Body of pancreas (tissue), 4 donors: Measurements from ENCODE around the gene BBOF1. TPM values are rescaled to one million over a fixed set of nuclear protein-coding genes. Genes with fewer than 3 reads are reported as not detected.

Source experiments
- ATAC-seq: fragments of 150-250 bp; one replicate; pipeline ENCODE4 v1.9.1; 2016
- DNase-seq, 4 donors: peaks; one replicate each; pipeline ENCODE4 v3.0.0-alpha.2; 2019
- H3K27ac ChIP-seq, 4 donors: fragments of 200-600 bp; sonication (generic); 1 replicate in 3 of 4; 2 replicates in 1 of 4; pipeline versions ENCODE4 v1.5.1 to v1.6.1; 2016 to 2019; ENCODE audit warnings: mild to moderate bottlenecking in 1 of 4, mixed read lengths in 1 of 4, moderate library complexity in 1 of 4
- H3K27me3 ChIP-seq, 2 donors: fragments of 200-600 bp; sonication (generic); one replicate each; pipeline ENCODE4 v1.6.0; 2016; ENCODE audit warnings: mild to moderate bottlenecking in 1 of 2
- H3K36me3 ChIP-seq, 2 donors: fragments of 200-600 bp; sonication (generic); replicated peaks in 1 of 2; 2 replicates each; pipeline ENCODE4 v1.5.1; 2016; ENCODE audit warnings: low read depth in 2 of 2; ENCODE audit not compliant: insufficient read depth in 1 of 2
- H3K4me1 ChIP-seq: fragments of 200-600 bp; sonication (generic); one replicate; pipeline ENCODE4 v1.6.0; 2016
- H3K4me3 ChIP-seq, 2 donors: fragments of 200-600 bp; sonication (generic); 1 replicate in 1 of 2; 2 replicates in 1 of 2; pipeline ENCODE4 v1.5.1; 2016 to 2019
- H3K9me3 ChIP-seq, 3 donors: fragments of 200-600 bp; sonication (generic); 1 replicate in 2 of 3; 2 replicates in 1 of 3; pipeline ENCODE4 v1.5.1; 2016
- CTCF ChIP-seq, 7 experiments: fragments of 450-650 bp in 4 of 7; fragments of 200-600 bp in 3 of 7; sonication (generic) in 3 of 7; IDR thresholded peaks; one replicate each; pipeline ENCODE4 v1.5.1; 2016 to 2019; ENCODE audit warnings: antibody characterized with exemption in 7 of 7
- POLR2A ChIP-seq, 3 donors: fragments of 450-650 bp; IDR thresholded peaks; one replicate each; pipeline ENCODE4 v1.6.1; 2016; ENCODE audit warnings: antibody characterized with exemption in 3 of 3, mild to moderate bottlenecking in 2 of 3
- WGBS, 2 donors: methylation state at CpG; one replicate each; pipeline ENCODE4 v1.1.5; 2017; 5-methylcytosine and 5-hydroxymethylcytosine counted together
- intact Hi-C: fragments of 100-400 bp; cut with DNase I; formaldehyde crosslinking; loops from one replicate; pipeline ENCODE4 v1.15.1; 2023
- total RNA-seq, 2 donors: library from RNA; depleted of rRNA; stranded (reverse); fragments of >200 nt; gene quantifications; one replicate each; pipeline ENCODE4 v1.1.0, GENCODE V29; 2016

Gene BBOF1
- total RNA-seq, 2 donors from 2014 or later: 1.6 to 2.9 TPM

- Histone ChIP-seq H3K4me3 (no peak overlapping the region), H3K27ac (no peak overlapping the region), H3K27me3 (no peaks in the 10 kb centered on the region), H3K36me3 (no peaks in the 10 kb centered on the region), H3K4me1 (peaks cover 6% of the 10 kb centered on the region), H3K9me3 (no peaks in the 10 kb centered on the region)
- DNase-seq (peak in 2 of 4 donors; percentile 25 to 27), ATAC-seq (no peak)
- WGBS, 2 donors: 22 to 36% methylated on average over 1 of the region's 1 CpG
- intact Hi-C loops: no loop called here
- TF ChIP-seq POLR2A (IDR thresholded peaks at IDR 0.05) (no peak), CTCF (IDR thresholded peaks at IDR 0.05) (no peak)
These were observed 4.8 kb upstream of the BBOF1 start for GRCh38 chr14:74014299-74014698.

DNA sequence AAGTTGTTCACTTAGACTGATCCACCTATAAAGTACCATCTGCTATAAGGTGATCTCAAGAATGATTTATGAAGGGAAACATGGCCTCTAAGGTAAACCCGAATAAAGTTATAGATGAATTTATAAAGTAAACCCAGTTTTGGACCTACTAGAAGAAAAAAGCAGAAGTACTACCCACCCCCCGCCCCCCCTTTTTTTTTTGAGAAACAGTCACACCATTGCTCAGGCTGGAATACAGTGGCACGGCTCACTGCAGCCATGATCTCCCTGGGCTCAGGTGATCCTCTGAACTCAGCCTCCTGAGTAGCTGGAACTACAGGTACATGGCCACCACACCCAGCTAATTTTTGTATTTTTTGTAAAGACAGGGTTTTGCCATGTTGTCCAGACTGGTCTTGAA, 4.0 kb upstream of the BBOF1 start:
- H3K4me3 ChIP-seq: no peak overlapping the region
- no peak for TF ChIP-seq CTCF (IDR thresholded peaks at IDR 0.05)
- TF ChIP-seq POLR2A (IDR thresholded peaks at IDR 0.05): no peak
- ATAC-seq (no peak), DNase-seq (no peak)
- H3K9me3 ChIP-seq: no peaks in the 10 kb centered on the region
- H3K27ac ChIP-seq: no peak overlapping the region
- peaks cover 14% of the 10 kb centered on the region for H3K4me1 ChIP-seq
- H3K36me3 ChIP-seq: no peaks in the 10 kb centered on the region
- H3K27me3 ChIP-seq: no peaks in the 10 kb centered on the region
- intact Hi-C loops: no loop called here
- WGBS, 2 donors: 75 to 88% methylated on average over 3 of the region's 3 CpGs

DNA sequence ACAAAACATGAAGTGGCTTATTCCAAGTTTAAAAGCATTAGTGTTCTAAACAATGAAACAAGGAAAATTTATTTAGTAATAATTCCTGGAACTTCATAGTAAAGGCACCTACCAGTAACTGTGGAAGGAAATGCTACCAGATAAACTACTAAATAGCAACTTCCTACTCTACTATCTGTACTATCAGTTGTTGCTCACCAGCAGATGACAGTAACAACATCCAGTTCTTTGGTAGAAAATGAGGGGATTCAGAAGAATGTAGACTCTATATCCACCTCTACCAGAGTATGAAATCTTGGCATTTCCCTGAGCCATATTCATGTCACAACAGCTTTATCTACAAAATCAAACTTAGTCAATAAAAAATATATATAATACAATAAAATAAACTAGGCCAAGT, 3.2 kb upstream of the BBOF1 start:
- Histone ChIP-seq H3K9me3 (no peaks in the 10 kb centered on the region), H3K27ac (no peak overlapping the region), H3K36me3 (no peaks in the 10 kb centered on the region), H3K27me3 (no peaks in the 10 kb centered on the region), H3K4me1 (peaks cover 15% of the 10 kb centered on the region), H3K4me3 (no peak overlapping the region)
- DNase-seq (no peak), ATAC-seq (no peak)
- intact Hi-C loops: no loop called here
- TF ChIP-seq POLR2A (IDR thresholded peaks at IDR 0.05) (no peak), CTCF (IDR thresholded peaks at IDR 0.05) (no peak)

DNA sequence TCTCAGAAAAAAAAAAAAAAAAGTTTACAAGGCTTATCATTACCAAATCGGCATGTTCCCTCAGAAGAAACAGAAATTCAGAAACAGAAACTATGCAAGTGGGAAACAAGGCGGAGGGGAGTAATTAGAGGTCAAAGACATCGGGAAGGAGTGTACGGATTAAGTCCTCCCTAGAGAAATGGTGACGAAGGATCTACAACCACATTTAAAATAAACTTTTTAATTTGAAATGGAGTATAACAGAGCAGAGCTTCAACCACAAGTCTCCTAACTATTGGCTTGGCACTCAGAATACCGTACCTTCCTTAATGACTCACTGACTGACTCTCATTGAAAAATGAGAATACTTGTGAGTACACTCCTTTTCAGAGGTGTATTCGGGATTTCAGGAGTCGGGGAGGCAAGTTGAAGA, 969 bp upstream of the BBOF1 start:
- ATAC-seq (peak; percentile 27), DNase-seq (no peak)
- TF ChIP-seq CTCF (IDR thresholded peaks at IDR 0.05) (no peak), POLR2A (IDR thresholded peaks at IDR 0.05) (no peak)
- Histone ChIP-seq H3K27me3 (no peaks in the 10 kb centered on the region), H3K4me1 (peaks cover 15% of the 10 kb centered on the region), H3K9me3 (no peaks in the 10 kb centered on the region), H3K36me3 (no peaks in the 10 kb centered on the region), H3K4me3 (peak overlapping the region; percentile 64 to 72), H3K27ac (peak overlapping the region; percentile 93 to 98 (median 94))
- intact Hi-C loops: no loop called here
- WGBS, 2 donors: 3 to 5% methylated on average over 8 of the region's 8 CpGs

GRCh38 chr14:74019408-74020137, 424 bp downstream of the BBOF1 start:
- 1 to 4% methylated on average over 17 of the region's 21 CpGs for WGBS, 2 donors
- Histone ChIP-seq H3K27ac (peak overlapping the region; percentile 93 to 98 (median 94)), H3K36me3 (no peaks in the 10 kb centered on the region), H3K27me3 (no peaks in the 10 kb centered on the region), H3K9me3 (no peaks in the 10 kb centered on the region), H3K4me3 (peak overlapping the region; percentile 18 to 50), H3K4me1 (peaks cover 15% of the 10 kb centered on the region)
- DNase-seq: peak in 1 of 4 donors; percentile 13
- TF ChIP-seq CTCF (IDR thresholded peaks at IDR 0.05) (no peak), POLR2A (IDR thresholded peaks at IDR 0.05) (no peak)
- intact Hi-C loops: no loop called here
- no peak for ATAC-seq
